GM08714 (cell line): Measurements from ENCODE around the gene SPP1.

Experiments used
- H3K4me3 ChIP-seq: fragments of 200-500 bp; sonication (Bioruptor generic); 2 replicates; pipeline ENCODE4 v1.5.1; 2014; ENCODE audit warnings: mild to moderate bottlenecking, low read length, inconsistent platforms
- ZNF274 ChIP-seq: IDR thresholded peaks from 2 replicates; pipeline ENCODE4 v1.6.1; 2012; ENCODE audit warnings: mild to moderate bottlenecking, low read depth, low read length

The SPP1 gene

DNA sequence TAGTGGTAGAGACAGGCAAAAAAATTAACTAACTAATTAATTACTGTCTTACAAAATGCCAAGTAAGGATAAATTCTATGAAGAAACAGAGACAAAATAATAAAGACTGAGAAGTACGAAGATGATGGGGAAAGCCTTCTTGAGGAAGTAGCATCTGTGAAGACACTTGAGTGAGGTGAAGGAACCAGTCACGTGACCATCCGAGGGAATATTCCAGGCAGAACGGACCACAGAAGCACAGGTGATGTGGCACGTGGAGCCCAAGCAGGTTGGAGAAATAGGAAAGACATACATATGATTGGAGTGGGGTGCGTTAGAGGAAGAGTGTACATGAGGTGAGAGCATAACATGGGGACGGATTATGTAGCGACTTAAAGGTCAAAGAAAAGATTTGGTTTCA lies 30.5 kb upstream of the SPP1 start:
- TF ChIP-seq ZNF274: no peak

DNA sequence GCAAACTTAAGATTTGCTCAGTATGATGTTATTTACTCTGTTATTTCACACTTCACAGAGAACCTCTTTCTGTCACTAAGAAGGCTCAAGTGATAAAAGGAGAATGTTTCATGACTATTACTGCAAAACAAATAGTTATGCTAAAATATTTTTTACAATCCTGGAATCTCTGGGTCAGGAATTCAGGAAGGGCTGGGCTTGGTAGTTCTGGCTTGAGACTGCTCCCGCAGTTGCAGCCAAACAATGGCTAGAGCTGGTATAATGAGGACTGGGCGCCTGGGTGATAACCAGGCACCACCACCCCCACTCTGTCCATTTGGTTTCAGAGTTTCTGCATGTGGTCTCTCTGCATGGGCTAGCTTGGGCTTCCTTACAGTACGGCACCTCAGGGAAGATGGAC lies 28.7 kb upstream of the SPP1 start:
- H3K4me3 ChIP-seq: no peak overlapping the region
- no peak for TF ChIP-seq ZNF274

More for the DNA sequence above, 30.5 kb upstream of the SPP1 start:
- H3K4me3 ChIP-seq: no peak overlapping the region

- H3K4me3 ChIP-seq: no peak overlapping the region
- TF ChIP-seq ZNF274: no peak
These were observed 27.9 kb upstream of the SPP1 start for GRCh38 chr4:87947381-87948160.

DNA sequence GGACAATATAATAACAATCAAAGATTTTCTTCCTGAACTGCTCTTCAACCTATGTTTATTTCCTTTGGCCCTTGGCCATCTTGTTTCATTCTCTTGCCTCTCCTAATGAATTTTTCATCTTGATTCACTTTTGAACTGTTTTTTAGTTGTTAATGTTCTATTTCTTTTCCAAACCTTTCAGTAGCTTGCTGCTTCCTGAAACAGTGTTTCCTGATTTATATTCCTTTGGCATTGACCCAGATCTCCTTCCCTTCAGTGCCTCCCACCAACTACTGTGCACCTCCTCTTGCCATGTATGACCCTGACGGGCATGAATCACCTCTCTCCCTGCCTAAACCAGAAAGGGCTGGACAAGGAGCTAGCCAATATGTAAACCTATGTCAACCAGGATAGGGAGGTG lies 25.6 kb upstream of the SPP1 start:
- no peak overlapping the region for H3K4me3 ChIP-seq
- no peak for TF ChIP-seq ZNF274

GRCh38 chr4:87950493-87950892 lies 25.0 kb upstream of the SPP1 start:
- H3K4me3 ChIP-seq: no peak overlapping the region
- TF ChIP-seq ZNF274: no peak

GRCh38 chr4:87950936-87951511 lies 24.5 kb upstream of the SPP1 start:
- H3K4me3 ChIP-seq: no peak overlapping the region
- TF ChIP-seq ZNF274: no peak

DNA sequence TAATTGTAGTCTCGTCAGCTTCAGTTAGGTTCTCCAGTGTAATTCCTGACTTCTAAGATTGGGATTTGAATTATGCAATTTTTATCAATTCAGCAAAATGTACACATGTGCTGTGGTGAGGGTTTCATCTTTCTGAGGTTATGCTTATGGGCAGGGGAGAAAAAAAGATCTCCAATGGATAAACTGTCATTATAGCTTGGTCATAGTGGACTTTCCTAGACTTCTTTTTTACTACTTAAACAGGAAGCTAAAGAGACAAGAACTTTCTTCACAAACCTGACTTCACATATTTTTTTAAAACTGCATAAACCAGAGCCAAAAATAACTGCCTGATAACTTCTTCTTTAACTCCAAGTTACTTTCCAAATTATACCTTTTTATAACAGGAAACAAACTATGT lies 21.7 kb upstream of the SPP1 start:
- TF ChIP-seq ZNF274: no peak
- H3K4me3 ChIP-seq: no peak overlapping the region

DNA sequence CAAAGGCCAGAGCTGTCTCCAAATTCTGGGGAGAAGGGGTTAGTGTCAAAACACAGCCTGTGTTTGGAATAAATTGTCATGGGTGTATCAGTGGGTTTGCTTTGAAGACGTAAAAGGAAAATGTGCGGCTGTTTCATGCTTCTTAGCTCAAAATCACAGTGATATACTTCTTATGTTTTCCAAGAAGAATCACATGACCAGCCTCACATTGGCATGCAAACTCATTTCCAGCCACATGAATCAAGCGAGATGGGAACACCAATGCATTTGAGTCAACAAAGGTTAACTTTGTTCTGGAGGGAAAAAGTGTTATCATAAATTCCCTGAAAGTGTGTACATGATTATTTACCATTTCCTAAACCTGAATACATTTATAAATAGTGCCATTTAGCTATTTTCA lies 19.0 kb upstream of the SPP1 start:
- TF ChIP-seq ZNF274: no peak
- H3K4me3 ChIP-seq: no peak overlapping the region

DNA sequence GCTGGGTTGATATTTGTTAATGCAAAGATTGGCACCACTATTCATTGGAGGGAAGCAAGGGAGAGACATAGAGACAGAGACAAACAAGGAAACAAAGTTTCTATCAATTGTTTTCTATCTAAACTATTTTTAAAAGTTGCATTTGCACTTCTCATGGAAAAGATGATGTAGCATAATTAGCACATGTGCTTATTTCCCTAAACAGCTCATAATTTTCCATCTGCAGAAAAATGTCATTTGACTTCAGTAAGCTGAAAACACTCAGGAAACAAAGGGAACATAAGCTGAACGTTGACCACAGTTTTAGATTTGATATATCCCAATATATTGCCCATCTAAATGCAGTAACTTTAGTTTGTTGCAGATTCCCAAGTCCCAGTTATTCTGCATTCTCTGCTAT lies 18.5 kb upstream of the SPP1 start:
- H3K4me3 ChIP-seq: no peak overlapping the region
- no peak for TF ChIP-seq ZNF274

- TF ChIP-seq ZNF274: no peak
- no peak overlapping the region for H3K4me3 ChIP-seq
These were observed 13.5 kb upstream of the SPP1 start for GRCh38 chr4:87961993-87962392.

DNA sequence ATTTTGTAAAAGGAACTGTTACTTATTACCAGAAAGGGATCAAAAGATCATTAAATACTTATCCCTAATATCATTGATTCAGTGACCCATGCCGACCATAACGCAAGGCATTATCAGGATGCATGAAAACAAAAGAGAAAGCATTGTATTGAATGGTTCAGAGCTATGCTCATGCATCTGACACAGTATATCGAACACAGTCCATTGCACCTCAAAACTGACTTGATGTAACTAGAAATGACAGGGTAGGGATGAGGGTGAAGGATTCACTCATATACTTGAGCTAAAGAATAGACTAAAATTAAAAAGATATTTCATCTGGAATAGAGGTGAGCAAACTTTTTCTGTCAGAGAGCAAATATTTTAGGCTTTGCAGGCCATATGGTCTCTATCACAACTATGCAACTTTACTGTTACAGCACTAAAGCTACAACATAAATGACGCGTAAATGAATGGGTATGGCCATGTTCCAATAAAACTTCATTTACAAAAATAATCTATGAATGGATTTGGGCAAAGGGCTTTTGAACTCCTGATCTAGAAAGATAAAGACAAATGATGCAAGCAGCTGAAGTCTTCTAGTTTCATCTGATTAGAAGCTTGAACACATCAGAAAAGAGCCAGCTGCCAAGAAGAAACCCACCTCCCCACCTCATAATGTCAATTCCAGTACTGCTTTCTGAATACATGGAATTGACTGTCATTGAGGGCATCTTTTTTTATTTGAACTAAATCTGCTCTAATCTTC lies 12.9 kb upstream of the SPP1 start:
- TF ChIP-seq ZNF274: no peak
- H3K4me3 ChIP-seq: no peak overlapping the region

GRCh38 chr4:87965501-87965975 lies 10.0 kb upstream of the SPP1 start:
- TF ChIP-seq ZNF274: no peak
- H3K4me3 ChIP-seq: no peak overlapping the region

- no peak overlapping the region for H3K4me3 ChIP-seq
- TF ChIP-seq ZNF274: no peak
These were observed 9.4 kb upstream of the SPP1 start for GRCh38 chr4:87966095-87966496.

DNA sequence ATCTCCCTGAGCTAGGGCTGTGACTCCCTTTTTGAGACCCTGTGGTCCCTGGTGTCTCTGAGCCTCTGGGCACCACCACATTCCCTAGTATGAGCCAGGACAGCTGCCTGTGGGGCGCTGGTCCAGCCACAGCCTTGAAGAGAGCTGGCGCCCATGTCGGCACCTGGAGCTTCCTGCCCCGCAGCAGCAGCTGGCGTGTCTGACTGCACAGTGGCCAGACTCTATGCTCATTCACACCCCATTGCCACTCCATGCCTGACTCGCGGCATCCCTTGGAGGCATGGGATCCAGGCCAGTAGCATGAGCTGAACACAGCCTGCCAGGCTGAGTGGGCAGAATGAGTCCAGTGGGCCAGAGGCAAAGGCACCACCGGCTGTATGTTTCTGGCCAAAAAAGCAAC lies 8.3 kb upstream of the SPP1 start:
- no peak overlapping the region for H3K4me3 ChIP-seq
- TF ChIP-seq ZNF274: no peak

GRCh38 chr4:87970121-87970520 lies 5.4 kb upstream of the SPP1 start:
- no peak for TF ChIP-seq ZNF274
- no peak overlapping the region for H3K4me3 ChIP-seq
